ENCODE results near the gene MORN1.

DNA sequence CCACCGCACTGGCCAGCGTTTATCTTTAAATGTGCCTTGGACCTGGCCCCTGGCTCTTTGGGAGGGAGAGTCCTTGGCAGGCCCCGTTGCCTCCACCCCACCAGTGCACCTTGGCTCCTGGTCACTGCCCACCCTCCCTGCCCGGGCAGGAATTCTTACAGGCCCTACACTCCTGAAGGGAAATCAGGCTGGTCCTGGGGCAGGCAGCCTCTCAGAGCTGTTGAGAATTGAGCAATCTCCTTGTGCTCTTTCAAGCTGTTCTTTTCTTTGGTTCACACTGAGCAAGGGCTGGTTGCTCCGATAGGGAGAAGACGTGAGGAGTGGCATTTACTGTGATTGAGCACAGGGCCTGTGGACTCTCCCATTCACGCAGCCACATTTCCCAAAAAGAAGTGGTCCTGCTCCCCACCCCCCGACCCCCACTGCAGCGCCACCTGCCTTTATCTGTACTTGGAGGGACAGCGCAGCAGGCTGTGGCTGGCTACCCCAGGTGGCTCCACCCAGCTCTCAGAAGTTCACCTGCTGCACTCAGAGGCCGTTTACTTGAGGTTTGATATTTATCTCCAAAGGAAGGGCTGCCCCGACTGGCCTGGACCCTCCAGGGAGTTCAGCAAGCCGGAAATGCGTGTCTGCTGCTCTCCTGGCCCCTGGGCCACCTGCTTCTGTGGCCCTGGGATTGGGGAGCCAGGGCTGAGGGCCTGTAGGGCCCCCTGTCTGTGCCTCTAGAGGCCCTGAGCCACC, 115.4 kb downstream of the MORN1 start:
- TF ChIP-seq EZH2 (IDR thresholded peaks at IDR 0.05; ENCODE audit: low read depth, low read length, severe bottlenecking) (no peak), SIN3A (conservative IDR thresholded peaks at IDR 0.05 in 1 of 2, IDR thresholded peaks at IDR 0.05 in 1 of 2; ENCODE audit: low read depth in 1 of 2, low read length in 2 of 2) (no peak), POLR2A (IDR thresholded peaks at IDR 0.05; ENCODE audit: control extremely low read depth in 1 of 2, low read depth in 2 of 2, low read length in 2 of 2) (no peak), CBX8 (IDR thresholded peaks at IDR 0.05; ENCODE audit: borderline replicate concordance, low read depth, low read length) (no peak), YY1 (IDR thresholded peaks at IDR 0.05; ENCODE audit: low read depth, low read length) (no peak), POLR2AphosphoS5 (IDR thresholded peaks at IDR 0.05; ENCODE audit: low read depth, low read length) (no peak), ZNF274 (IDR thresholded peaks at IDR 0.05; ENCODE audit: borderline replicate concordance, extremely low read depth, low read length) (no peak), ASH2L (IDR thresholded peaks at IDR 0.05; ENCODE audit: low read length) (no peak), MAFK (IDR thresholded peaks at IDR 0.05; ENCODE audit: low read depth, low read length) (no peak), RXRA (IDR thresholded peaks at IDR 0.05; ENCODE audit: insufficient read depth, low read depth, low read length) (no peak), HDAC6 (IDR thresholded peaks at IDR 0.05; ENCODE audit: low read depth, low read length) (no peak)
- TF ChIP-seq, protein P1, sequence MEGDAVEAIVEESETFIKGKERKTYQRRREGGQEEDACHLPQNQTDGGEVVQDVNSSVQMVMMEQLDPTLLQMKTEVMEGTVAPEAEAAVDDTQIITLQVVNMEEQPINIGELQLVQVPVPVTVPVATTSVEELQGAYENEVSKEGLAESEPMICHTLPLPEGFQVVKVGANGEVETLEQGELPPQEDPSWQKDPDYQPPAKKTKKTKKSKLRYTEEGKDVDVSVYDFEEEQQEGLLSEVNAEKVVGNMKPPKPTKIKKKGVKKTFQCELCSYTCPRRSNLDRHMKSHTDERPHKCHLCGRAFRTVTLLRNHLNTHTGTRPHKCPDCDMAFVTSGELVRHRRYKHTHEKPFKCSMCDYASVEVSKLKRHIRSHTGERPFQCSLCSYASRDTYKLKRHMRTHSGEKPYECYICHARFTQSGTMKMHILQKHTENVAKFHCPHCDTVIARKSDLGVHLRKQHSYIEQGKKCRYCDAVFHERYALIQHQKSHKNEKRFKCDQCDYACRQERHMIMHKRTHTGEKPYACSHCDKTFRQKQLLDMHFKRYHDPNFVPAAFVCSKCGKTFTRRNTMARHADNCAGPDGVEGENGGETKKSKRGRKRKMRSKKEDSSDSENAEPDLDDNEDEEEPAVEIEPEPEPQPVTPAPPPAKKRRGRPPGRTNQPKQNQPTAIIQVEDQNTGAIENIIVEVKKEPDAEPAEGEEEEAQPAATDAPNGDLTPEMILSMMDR (IDR thresholded peaks at IDR 0.05; ENCODE audit: control extremely low read depth in 1 of 3, insufficient read depth in 1 of 3, low read depth in 1 of 3, low read length in 3 of 3) = no peak

Data from H1 (cell line).